ENCODE measurements around the gene E2F7. TPM values are rescaled to one million over a fixed set of nuclear protein-coding genes. Genes with fewer than 3 reads are reported as not detected.

The E2F7 gene
- total RNA-seq, 1 experiment from 2014 or later = 28.4 TPM

DNA sequence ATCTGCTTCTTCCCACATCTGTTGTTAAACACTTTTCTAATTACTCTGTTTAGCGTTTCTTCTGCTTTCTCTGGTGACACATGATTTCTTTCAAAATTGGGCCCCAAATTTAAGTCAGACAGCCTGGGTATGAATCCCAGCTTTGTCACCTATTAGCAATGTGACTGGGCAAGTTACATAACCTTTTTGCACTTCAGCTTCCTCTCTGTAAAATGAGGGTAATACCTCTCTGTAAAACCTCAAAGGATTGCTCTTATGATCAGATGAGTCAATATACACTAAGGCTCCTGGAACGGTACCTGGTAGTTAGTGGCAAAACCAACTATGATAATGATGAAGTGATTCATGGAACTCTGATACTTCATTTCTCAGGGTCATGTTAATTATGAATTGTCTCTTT, 33.0 kb downstream of the E2F7 start:
- H3K36me3 Mint-ChIP-seq = peaks cover 71% of the 10 kb centered on the region
- no peaks in the 10 kb centered on the region for H3K4me1 Mint-ChIP-seq
- ChIA-PET CTCF (interaction anchor here (2.0 kb wide), 1 partner anchor 21 kb away, joined by 5 read pairs; no protein-coding TSS in a partner anchor), POLR2A (no interaction called here)
- no peaks in the 10 kb centered on the region for H3K27me3 Mint-ChIP-seq (ENCODE audit: low read depth)
- ATAC-seq (no peak), DNase-seq (ENCODE audit: low spot score) (no peak)
- H3K9me3 Mint-ChIP-seq = no peaks in the 10 kb centered on the region
- no peak overlapping the region for H3K27ac Mint-ChIP-seq
- TF ChIP-seq NFYB (CRISPR knock-in tag; conservative IDR thresholded peaks at IDR 0.05; ENCODE audit: low read depth) (no peak), TEAD4 (CRISPR knock-in tag; IDR thresholded peaks at IDR 0.05) (no peak), ZNF396 (CRISPR knock-in tag; IDR thresholded peaks at IDR 0.05; ENCODE audit: borderline replicate concordance) (no peak), SMAD4 (CRISPR knock-in tag; IDR thresholded peaks at IDR 0.05) (no peak), ESRRA (CRISPR knock-in tag; IDR thresholded peaks at IDR 0.05; ENCODE audit: borderline replicate concordance) (no peak), CREM (CRISPR knock-in tag; IDR thresholded peaks at IDR 0.05) (no peak), IRF2 (CRISPR knock-in tag; IDR thresholded peaks at IDR 0.05; ENCODE audit: borderline replicate concordance, low read depth) (no peak)
- TF ChIP-seq, protein P1, sequence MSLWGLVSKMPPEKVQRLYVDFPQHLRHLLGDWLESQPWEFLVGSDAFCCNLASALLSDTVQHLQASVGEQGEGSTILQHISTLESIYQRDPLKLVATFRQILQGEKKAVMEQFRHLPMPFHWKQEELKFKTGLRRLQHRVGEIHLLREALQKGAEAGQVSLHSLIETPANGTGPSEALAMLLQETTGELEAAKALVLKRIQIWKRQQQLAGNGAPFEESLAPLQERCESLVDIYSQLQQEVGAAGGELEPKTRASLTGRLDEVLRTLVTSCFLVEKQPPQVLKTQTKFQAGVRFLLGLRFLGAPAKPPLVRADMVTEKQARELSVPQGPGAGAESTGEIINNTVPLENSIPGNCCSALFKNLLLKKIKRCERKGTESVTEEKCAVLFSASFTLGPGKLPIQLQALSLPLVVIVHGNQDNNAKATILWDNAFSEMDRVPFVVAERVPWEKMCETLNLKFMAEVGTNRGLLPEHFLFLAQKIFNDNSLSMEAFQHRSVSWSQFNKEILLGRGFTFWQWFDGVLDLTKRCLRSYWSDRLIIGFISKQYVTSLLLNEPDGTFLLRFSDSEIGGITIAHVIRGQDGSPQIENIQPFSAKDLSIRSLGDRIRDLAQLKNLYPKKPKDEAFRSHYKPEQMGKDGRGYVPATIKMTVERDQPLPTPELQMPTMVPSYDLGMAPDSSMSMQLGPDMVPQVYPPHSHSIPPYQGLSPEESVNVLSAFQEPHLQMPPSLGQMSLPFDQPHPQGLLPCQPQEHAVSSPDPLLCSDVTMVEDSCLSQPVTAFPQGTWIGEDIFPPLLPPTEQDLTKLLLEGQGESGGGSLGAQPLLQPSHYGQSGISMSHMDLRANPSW (CRISPR knock-in tag; conservative IDR thresholded peaks at IDR 0.05; ENCODE audit: low read depth) = no peak
- TF ChIP-seq, protein P2, sequence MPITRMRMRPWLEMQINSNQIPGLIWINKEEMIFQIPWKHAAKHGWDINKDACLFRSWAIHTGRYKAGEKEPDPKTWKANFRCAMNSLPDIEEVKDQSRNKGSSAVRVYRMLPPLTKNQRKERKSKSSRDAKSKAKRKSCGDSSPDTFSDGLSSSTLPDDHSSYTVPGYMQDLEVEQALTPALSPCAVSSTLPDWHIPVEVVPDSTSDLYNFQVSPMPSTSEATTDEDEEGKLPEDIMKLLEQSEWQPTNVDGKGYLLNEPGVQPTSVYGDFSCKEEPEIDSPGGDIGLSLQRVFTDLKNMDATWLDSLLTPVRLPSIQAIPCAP (CRISPR knock-in tag; IDR thresholded peaks at IDR 0.05) = no peak
- TF ChIP-seq, protein P3, sequence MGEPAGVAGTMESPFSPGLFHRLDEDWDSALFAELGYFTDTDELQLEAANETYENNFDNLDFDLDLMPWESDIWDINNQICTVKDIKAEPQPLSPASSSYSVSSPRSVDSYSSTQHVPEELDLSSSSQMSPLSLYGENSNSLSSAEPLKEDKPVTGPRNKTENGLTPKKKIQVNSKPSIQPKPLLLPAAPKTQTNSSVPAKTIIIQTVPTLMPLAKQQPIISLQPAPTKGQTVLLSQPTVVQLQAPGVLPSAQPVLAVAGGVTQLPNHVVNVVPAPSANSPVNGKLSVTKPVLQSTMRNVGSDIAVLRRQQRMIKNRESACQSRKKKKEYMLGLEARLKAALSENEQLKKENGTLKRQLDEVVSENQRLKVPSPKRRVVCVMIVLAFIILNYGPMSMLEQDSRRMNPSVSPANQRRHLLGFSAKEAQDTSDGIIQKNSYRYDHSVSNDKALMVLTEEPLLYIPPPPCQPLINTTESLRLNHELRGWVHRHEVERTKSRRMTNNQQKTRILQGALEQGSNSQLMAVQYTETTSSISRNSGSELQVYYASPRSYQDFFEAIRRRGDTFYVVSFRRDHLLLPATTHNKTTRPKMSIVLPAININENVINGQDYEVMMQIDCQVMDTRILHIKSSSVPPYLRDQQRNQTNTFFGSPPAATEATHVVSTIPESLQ (CRISPR knock-in tag; IDR thresholded peaks at IDR 0.05) = no peak
- TF ChIP-seq, protein P4, sequence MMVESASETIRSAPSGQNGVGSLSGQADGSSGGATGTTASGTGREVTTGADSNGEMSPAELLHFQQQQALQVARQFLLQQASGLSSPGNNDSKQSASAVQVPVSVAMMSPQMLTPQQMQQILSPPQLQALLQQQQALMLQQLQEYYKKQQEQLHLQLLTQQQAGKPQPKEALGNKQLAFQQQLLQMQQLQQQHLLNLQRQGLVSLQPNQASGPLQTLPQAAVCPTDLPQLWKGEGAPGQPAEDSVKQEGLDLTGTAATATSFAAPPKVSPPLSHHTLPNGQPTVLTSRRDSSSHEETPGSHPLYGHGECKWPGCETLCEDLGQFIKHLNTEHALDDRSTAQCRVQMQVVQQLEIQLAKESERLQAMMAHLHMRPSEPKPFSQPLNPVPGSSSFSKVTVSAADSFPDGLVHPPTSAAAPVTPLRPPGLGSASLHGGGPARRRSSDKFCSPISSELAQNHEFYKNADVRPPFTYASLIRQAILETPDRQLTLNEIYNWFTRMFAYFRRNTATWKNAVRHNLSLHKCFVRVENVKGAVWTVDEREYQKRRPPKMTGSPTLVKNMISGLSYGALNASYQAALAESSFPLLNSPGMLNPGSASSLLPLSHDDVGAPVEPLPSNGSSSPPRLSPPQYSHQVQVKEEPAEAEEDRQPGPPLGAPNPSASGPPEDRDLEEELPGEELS (CRISPR knock-in tag; IDR thresholded peaks at IDR 0.05) = no peak
- no peak overlapping the region for H3K4me3 Mint-ChIP-seq

DNA sequence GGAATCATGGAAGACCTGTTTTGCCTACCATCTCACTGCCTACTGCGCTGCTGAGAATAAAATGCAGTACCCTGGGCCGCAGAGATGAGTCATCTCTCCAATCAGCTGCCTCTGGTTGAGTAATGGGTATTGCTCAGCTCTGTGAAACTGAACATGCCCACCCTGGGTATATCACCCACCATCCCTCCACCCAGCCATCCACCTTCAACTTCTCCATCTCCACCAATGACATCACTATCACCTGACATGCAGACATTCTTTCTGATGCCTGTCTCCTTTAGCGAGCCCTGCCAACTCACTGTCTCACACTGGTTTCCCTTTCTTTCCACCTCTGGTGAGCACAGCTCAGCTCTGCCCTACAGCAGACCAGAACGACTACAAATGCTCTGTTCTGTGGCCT, 33.6 kb downstream of the E2F7 start:
- POLR2A ChIA-PET = no interaction called here
- Mint-ChIP-seq H3K9me3 (no peaks in the 10 kb centered on the region), H3K4me3 (no peak overlapping the region), H3K36me3 (peaks cover 66% of the 10 kb centered on the region), H3K4me1 (no peaks in the 10 kb centered on the region), H3K27ac (no peak overlapping the region), H3K27me3 (ENCODE audit: low read depth) (no peaks in the 10 kb centered on the region)
- DNase-seq (ENCODE audit: low spot score) (no peak), ATAC-seq (no peak)
- CTCF ChIA-PET = interaction anchor here (2.0 kb wide), 1 partner anchor 21 kb away, joined by 5 read pairs; no protein-coding TSS in a partner anchor
- TF ChIP-seq, protein P5, sequence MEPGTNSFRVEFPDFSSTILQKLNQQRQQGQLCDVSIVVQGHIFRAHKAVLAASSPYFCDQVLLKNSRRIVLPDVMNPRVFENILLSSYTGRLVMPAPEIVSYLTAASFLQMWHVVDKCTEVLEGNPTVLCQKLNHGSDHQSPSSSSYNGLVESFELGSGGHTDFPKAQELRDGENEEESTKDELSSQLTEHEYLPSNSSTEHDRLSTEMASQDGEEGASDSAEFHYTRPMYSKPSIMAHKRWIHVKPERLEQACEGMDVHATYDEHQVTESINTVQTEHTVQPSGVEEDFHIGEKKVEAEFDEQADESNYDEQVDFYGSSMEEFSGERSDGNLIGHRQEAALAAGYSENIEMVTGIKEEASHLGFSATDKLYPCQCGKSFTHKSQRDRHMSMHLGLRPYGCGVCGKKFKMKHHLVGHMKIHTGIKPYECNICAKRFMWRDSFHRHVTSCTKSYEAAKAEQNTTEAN (CRISPR knock-in tag; IDR thresholded peaks at IDR 0.05) = no peak
- TF ChIP-seq RELA (CRISPR knock-in tag; IDR thresholded peaks at IDR 0.05; ENCODE audit: borderline replicate concordance) = no peak
- TF ChIP-seq NR1H2 (CRISPR knock-in tag; IDR thresholded peaks at IDR 0.05) = no peak
- no peak for TF ChIP-seq ZNF396 (CRISPR knock-in tag; IDR thresholded peaks at IDR 0.05; ENCODE audit: borderline replicate concordance)
- TF ChIP-seq, protein P6, sequence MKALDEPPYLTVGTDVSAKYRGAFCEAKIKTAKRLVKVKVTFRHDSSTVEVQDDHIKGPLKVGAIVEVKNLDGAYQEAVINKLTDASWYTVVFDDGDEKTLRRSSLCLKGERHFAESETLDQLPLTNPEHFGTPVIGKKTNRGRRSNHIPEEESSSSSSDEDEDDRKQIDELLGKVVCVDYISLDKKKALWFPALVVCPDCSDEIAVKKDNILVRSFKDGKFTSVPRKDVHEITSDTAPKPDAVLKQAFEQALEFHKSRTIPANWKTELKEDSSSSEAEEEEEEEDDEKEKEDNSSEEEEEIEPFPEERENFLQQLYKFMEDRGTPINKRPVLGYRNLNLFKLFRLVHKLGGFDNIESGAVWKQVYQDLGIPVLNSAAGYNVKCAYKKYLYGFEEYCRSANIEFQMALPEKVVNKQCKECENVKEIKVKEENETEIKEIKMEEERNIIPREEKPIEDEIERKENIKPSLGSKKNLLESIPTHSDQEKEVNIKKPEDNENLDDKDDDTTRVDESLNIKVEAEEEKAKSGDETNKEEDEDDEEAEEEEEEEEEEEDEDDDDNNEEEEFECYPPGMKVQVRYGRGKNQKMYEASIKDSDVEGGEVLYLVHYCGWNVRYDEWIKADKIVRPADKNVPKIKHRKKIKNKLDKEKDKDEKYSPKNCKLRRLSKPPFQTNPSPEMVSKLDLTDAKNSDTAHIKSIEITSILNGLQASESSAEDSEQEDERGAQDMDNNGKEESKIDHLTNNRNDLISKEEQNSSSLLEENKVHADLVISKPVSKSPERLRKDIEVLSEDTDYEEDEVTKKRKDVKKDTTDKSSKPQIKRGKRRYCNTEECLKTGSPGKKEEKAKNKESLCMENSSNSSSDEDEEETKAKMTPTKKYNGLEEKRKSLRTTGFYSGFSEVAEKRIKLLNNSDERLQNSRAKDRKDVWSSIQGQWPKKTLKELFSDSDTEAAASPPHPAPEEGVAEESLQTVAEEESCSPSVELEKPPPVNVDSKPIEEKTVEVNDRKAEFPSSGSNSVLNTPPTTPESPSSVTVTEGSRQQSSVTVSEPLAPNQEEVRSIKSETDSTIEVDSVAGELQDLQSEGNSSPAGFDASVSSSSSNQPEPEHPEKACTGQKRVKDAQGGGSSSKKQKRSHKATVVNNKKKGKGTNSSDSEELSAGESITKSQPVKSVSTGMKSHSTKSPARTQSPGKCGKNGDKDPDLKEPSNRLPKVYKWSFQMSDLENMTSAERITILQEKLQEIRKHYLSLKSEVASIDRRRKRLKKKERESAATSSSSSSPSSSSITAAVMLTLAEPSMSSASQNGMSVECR (CRISPR knock-in tag; IDR thresholded peaks at IDR 0.05; ENCODE audit: borderline replicate concordance) = no peak
- TF ChIP-seq, protein P7, sequence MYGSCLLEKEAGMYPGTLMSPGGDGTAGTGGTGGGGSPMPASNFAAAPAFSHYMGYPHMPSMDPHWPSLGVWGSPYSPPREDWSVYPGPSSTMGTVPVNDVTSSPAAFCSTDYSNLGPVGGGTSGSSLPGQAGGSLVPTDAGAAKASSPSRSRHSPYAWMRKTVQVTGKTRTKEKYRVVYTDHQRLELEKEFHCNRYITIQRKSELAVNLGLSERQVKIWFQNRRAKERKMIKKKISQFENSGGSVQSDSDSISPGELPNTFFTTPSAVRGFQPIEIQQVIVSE (CRISPR knock-in tag; IDR thresholded peaks at IDR 0.05; ENCODE audit: borderline replicate concordance) = no peak
- no peak for TF ChIP-seq TCF7 (CRISPR knock-in tag; IDR thresholded peaks at IDR 0.05; ENCODE audit: low read depth)
- TF ChIP-seq TP53 (CRISPR knock-in tag; IDR thresholded peaks at IDR 0.05) = no peak
